HEK293T (cell line): ENCODE data around the gene CAPN1.
A peak's percentile ranks its signal among the peaks of the same experiment; 100 is the strongest.

Experiments
- CTCF ChIA-PET: fragments of 350-600 bp; formaldehyde crosslinking; extraction: SDS; loops from one replicate; lab custom pipeline; 2021; ENCODE audit warnings: antibody characterized with exemption, inconsistent platforms; lab: Yijun Ruan, JAX
- POLR2A ChIA-PET: fragments of 350-600 bp; formaldehyde crosslinking; extraction: SDS; loops from one replicate; lab custom pipeline; 2020; ENCODE audit warnings: antibody characterized with exemption, inconsistent platforms; lab: Yijun Ruan, JAX
- DNase-seq: peaks from one replicate; pipeline ENCODE4 v3.0.0; 2012; ENCODE audit warnings: mixed read lengths; ENCODE audit errors: extremely low spot score
- ARNT ChIP-seq: fragments of 450-650 bp; IDR thresholded peaks from 2 replicates; pipeline ENCODE4 v1.6.1; 2017; ENCODE audit warnings: mild to moderate bottlenecking
- BHLHE40 ChIP-seq: fragments of 450-650 bp; IDR thresholded peaks from 2 replicates; pipeline ENCODE4 v1.6.1; 2016; ENCODE audit warnings: mild to moderate bottlenecking, moderate library complexity, borderline replicate concordance
- CTBP1 ChIP-seq: fragments of 450-650 bp; IDR thresholded peaks from 2 replicates; pipeline ENCODE4 v1.6.1; 2016; ENCODE audit warnings: borderline replicate concordance
- ELF4 ChIP-seq: fragments of 450-650 bp; IDR thresholded peaks from 2 replicates; pipeline ENCODE4 v1.6.1; 2017; ENCODE audit warnings: antibody characterized with exemption
- FOXA1 ChIP-seq: fragments of 450-650 bp; IDR thresholded peaks from 2 replicates; pipeline ENCODE4 v1.6.1; 2016; ENCODE audit warnings: mild to moderate bottlenecking
- FOXK2 ChIP-seq: fragments of 450-650 bp; IDR thresholded peaks from 2 replicates; pipeline ENCODE4 v1.6.1; 2016; ENCODE audit warnings: mild to moderate bottlenecking
- FOXM1 ChIP-seq: fragments of 450-650 bp; IDR thresholded peaks from 2 replicates; pipeline ENCODE4 v1.6.1; 2017; ENCODE audit warnings: mild to moderate bottlenecking, borderline replicate concordance
- HDGF ChIP-seq: fragments of 450-650 bp; IDR thresholded peaks from 2 replicates; pipeline ENCODE4 v1.6.1; 2017; ENCODE audit warnings: antibody characterized with exemption, borderline replicate concordance
- L3MBTL2 ChIP-seq: fragments of 450-650 bp; conservative IDR thresholded peaks from 2 replicates; pipeline ENCODE4 v1.6.1; 2016; ENCODE audit warnings: mild to moderate bottlenecking
- LEF1 ChIP-seq: fragments of 450-650 bp; IDR thresholded peaks from 2 replicates; pipeline ENCODE4 v1.6.1; 2017; ENCODE audit warnings: mild to moderate bottlenecking, borderline replicate concordance
- NFRKB ChIP-seq: fragments of 450-650 bp; IDR thresholded peaks from 2 replicates; pipeline ENCODE4 v1.6.1; 2016; ENCODE audit warnings: mild to moderate bottlenecking, moderate library complexity
- PKNOX1 ChIP-seq: fragments of 450-650 bp; IDR thresholded peaks from 2 replicates; pipeline ENCODE4 v1.6.1; 2016
- SP1 ChIP-seq: fragments of 450-650 bp; IDR thresholded peaks from 2 replicates; pipeline ENCODE4 v1.6.1; 2017
- SUZ12 ChIP-seq: fragments of 450-650 bp; IDR thresholded peaks from 2 replicates; pipeline ENCODE4 v1.6.1; 2016; ENCODE audit warnings: mild to moderate bottlenecking
- TARDBP ChIP-seq: fragments of 450-650 bp; IDR thresholded peaks from 2 replicates; pipeline ENCODE4 v1.6.1; 2016
- ZNF384 ChIP-seq: fragments of 450-650 bp; IDR thresholded peaks from 2 replicates; pipeline ENCODE4 v1.6.1; 2016

The CAPN1 gene

GRCh38 chr11:65216830-65217229, 35.1 kb downstream of the CAPN1 start:
- TF ChIP-seq FOXK2 (no peak), ARNT (no peak), LEF1 (no peak), L3MBTL2 (no peak)
- DNase-seq, result peak; percentile 22
- ChIA-PET CTCF (no interaction called here), POLR2A (no interaction called here)

- CTCF ChIA-PET, result no interaction called here
- TF ChIP-seq CTBP1 (no peak), NFRKB (no peak), ARNT (no peak), FOXM1 (no peak), FOXK2 (no peak), SUZ12 (no peak), HDGF (no peak), ELF4 (no peak), TARDBP (no peak), ZNF384 (no peak), PKNOX1 (no peak), LEF1 (no peak)
- no peak for DNase-seq
- POLR2A ChIA-PET, result interaction anchor here (1.3 kb wide), 1 partner anchor 44 kb away, joined by 7 read pairs; the partner anchor contains the start of gene POLA2
These were observed 36.0 kb downstream of the CAPN1 start for GRCh38 chr11:65217441-65218423.

- ChIA-PET POLR2A (interaction anchor here (1.3 kb wide), 1 partner anchor 43 kb away, joined by 7 read pairs; the partner anchor contains the start of gene POLA2), CTCF (no interaction called here)
- TF ChIP-seq HDGF (no peak), ZNF384 (no peak), BHLHE40 (no peak), CTBP1 (no peak), LEF1 (no peak), TARDBP (no peak), FOXK2 (no peak), SP1 (no peak), ELF4 (no peak), PKNOX1 (no peak), ARNT (no peak), FOXM1 (no peak), NFRKB (no peak), SUZ12 (no peak), FOXA1 (no peak), L3MBTL2 (no peak)
- no peak for DNase-seq
These were observed 36.7 kb downstream of the CAPN1 start for GRCh38 chr11:65218446-65218845.

- CTCF ChIA-PET, result interaction anchor here (0.6 to 1.7 kb wide), 3 partner anchors 15 to 33 kb away, joined by 3 to 4 read pairs (median 4); no protein-coding TSS in a partner anchor
- no peak for TF ChIP-seq ARNT
- no peak for TF ChIP-seq SUZ12
- TF ChIP-seq TARDBP, result no peak
- no peak for TF ChIP-seq ZNF384
- TF ChIP-seq L3MBTL2, result no peak
- no peak for TF ChIP-seq PKNOX1
- TF ChIP-seq FOXM1, result no peak
- no peak for TF ChIP-seq CTBP1
- TF ChIP-seq NFRKB, result no peak
- TF ChIP-seq ELF4, result no peak
- POLR2A ChIA-PET, result interaction anchor here (0.7 to 1.2 kb wide), 4 partner anchors 42 to 114 kb away, joined by 3 to 8 read pairs (median 3); partner anchors contain the start of genes DPF2 and POLA2
- DNase-seq, result no peak
These were observed 38.1 kb downstream of the CAPN1 start for GRCh38 chr11:65219930-65220213.

GRCh38 chr11:65221026-65221425, 39.3 kb downstream of the CAPN1 start:
- no peak for DNase-seq
- ChIA-PET CTCF (interaction anchor here (1.7 kb wide), 1 partner anchor 16 kb away, joined by 4 read pairs; no protein-coding TSS in a partner anchor), POLR2A (interaction anchor here (1.0 kb wide), 1 partner anchor 41 kb away, joined by 4 read pairs; the partner anchor contains the start of gene POLA2)
- TF ChIP-seq PKNOX1 (no peak), ZNF384 (no peak), ARNT (no peak), BHLHE40 (no peak), TARDBP (no peak), L3MBTL2 (no peak), LEF1 (no peak), CTBP1 (no peak), FOXA1 (no peak), SUZ12 (no peak), ELF4 (no peak), SP1 (no peak), HDGF (no peak), FOXK2 (no peak)
